HL-60 (cell line): ENCODE data around the gene TBC1D30.
"Not testable (repeated sequence)": the region's sequence is repeated elsewhere in the genome, so short reads cannot be mapped to it uniquely, and the experiment has no call there.

ENCODE experiments used
- DNase-seq, 2 experiments: peaks; one replicate each; pipeline ENCODE4 v3.0.0-alpha.2; 2010 to 2020; ENCODE audit warnings: low read depth in 1 of 2, low spot score in 1 of 2
- H3K27ac ChIP-seq: fragments of 250-450 bp; sonication (Bioruptor Pico); replicated peaks from 2 replicates; pipeline ENCODE4 v1.5.1; 2020; ENCODE audit warnings: mild to moderate bottlenecking, moderate library complexity
- H3K27me3 ChIP-seq: fragments of 250-450 bp; sonication (Bioruptor Pico); 2 replicates; pipeline ENCODE4 v1.5.1; 2021; ENCODE audit warnings: mild to moderate bottlenecking, moderate library complexity; ENCODE audit not compliant: insufficient read depth, poor library complexity, severe bottlenecking
- H3K4me3 ChIP-seq: replicated peaks from 2 replicates; pipeline ENCODE4 v1.5.1; 2011; ENCODE audit warnings: mild to moderate bottlenecking, control low read depth, low read length; ENCODE audit not compliant: insufficient read depth
- GABPA ChIP-seq: IDR thresholded peaks from 2 replicates; pipeline ENCODE4 v1.6.1; 2012; ENCODE audit warnings: low read depth
- POLR2AphosphoS5 ChIP-seq: IDR thresholded peaks from 2 replicates; pipeline ENCODE4 v1.6.1; 2012; ENCODE audit warnings: low read depth
- SPI1 ChIP-seq: IDR thresholded peaks from 2 replicates; pipeline ENCODE4 v1.6.1; 2012; ENCODE audit warnings: low read depth, mild to moderate bottlenecking, borderline replicate concordance
- long read RNA-seq: library from polyadenylated mRNA; unstranded; transcript quantifications from one replicate; pipeline ENCODE4 v2.0.0, GENCODE V29; 2020
- TF ChIP-seq, protein P1 (sequence below): IDR thresholded peaks from 2 replicates; pipeline ENCODE4 v1.6.1; 2012; ENCODE audit warnings: low read depth; ENCODE audit not compliant: insufficient replicate concordance
- TF ChIP-seq, protein P2 (sequence below): IDR thresholded peaks from one replicate; pipeline ENCODE4 v1.5.1; 2011; ENCODE audit warnings: low read length, control low read depth, inconsistent platforms; ENCODE audit not compliant: insufficient read depth

The TBC1D30 gene, protein sequence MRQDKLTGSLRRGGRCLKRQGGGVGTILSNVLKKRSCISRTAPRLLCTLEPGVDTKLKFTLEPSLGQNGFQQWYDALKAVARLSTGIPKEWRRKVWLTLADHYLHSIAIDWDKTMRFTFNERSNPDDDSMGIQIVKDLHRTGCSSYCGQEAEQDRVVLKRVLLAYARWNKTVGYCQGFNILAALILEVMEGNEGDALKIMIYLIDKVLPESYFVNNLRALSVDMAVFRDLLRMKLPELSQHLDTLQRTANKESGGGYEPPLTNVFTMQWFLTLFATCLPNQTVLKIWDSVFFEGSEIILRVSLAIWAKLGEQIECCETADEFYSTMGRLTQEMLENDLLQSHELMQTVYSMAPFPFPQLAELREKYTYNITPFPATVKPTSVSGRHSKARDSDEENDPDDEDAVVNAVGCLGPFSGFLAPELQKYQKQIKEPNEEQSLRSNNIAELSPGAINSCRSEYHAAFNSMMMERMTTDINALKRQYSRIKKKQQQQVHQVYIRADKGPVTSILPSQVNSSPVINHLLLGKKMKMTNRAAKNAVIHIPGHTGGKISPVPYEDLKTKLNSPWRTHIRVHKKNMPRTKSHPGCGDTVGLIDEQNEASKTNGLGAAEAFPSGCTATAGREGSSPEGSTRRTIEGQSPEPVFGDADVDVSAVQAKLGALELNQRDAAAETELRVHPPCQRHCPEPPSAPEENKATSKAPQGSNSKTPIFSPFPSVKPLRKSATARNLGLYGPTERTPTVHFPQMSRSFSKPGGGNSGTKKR
- long read RNA-seq, transcript TBC1D30-203 (12 exons, 2,594 nt): major isoform, 13 of 22 reads
- long read RNA-seq, partial matches to known transcripts: 0 of 22 reads
- long read RNA-seq, other reads (novel, unspliced or antisense): 9 of 22 reads

DNA sequence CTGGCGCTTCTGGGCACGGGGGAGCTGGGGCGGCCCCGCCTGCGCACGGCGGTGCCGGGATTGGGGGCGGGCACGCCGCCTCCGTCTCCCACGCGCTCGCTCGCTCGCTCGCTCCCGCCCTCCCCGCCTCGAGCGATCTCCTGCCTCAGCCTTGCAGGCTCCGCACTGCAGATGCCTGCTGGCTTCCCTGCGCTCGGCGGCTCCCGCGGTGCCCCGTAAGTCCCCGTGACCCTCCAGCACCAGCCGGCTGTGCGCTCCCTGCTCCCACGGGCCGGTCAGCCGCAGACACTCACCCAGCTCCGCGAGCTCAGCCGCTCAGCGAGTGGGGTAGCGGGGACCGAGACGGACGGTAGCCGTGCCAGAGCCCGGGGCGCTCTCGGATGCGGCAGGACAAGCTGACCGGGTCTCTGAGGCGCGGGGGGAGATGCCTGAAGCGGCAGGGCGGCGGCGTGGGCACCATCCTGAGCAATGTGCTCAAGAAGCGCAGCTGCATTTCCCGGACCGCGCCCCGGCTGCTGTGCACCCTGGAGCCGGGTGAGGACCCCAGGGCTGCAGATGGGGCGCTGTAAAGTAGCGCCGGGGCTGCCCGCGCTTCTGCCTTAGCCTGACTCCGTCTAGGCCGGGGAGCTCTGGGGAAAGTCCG, at the start of gene TBC1D30:
Gene TBC1D30, plus strand, starts transcription at position 148 of the 643 bp plus-strand sequence. Its CDS starts 233 bp downstream, at position 381.
- Histone ChIP-seq H3K27me3 (peaks cover 54% of the 10 kb centered on the region), H3K27ac (no peak within 1 kb of the TSS), H3K4me3 (peak within 1 kb of the TSS; percentile 57)
- TF ChIP-seq, protein P1, sequence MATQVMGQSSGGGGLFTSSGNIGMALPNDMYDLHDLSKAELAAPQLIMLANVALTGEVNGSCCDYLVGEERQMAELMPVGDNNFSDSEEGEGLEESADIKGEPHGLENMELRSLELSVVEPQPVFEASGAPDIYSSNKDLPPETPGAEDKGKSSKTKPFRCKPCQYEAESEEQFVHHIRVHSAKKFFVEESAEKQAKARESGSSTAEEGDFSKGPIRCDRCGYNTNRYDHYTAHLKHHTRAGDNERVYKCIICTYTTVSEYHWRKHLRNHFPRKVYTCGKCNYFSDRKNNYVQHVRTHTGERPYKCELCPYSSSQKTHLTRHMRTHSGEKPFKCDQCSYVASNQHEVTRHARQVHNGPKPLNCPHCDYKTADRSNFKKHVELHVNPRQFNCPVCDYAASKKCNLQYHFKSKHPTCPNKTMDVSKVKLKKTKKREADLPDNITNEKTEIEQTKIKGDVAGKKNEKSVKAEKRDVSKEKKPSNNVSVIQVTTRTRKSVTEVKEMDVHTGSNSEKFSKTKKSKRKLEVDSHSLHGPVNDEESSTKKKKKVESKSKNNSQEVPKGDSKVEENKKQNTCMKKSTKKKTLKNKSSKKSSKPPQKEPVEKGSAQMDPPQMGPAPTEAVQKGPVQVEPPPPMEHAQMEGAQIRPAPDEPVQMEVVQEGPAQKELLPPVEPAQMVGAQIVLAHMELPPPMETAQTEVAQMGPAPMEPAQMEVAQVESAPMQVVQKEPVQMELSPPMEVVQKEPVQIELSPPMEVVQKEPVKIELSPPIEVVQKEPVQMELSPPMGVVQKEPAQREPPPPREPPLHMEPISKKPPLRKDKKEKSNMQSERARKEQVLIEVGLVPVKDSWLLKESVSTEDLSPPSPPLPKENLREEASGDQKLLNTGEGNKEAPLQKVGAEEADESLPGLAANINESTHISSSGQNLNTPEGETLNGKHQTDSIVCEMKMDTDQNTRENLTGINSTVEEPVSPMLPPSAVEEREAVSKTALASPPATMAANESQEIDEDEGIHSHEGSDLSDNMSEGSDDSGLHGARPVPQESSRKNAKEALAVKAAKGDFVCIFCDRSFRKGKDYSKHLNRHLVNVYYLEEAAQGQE: no peak
- peak in 1 of 2 experiments; percentile 32 for DNase-seq

DNA sequence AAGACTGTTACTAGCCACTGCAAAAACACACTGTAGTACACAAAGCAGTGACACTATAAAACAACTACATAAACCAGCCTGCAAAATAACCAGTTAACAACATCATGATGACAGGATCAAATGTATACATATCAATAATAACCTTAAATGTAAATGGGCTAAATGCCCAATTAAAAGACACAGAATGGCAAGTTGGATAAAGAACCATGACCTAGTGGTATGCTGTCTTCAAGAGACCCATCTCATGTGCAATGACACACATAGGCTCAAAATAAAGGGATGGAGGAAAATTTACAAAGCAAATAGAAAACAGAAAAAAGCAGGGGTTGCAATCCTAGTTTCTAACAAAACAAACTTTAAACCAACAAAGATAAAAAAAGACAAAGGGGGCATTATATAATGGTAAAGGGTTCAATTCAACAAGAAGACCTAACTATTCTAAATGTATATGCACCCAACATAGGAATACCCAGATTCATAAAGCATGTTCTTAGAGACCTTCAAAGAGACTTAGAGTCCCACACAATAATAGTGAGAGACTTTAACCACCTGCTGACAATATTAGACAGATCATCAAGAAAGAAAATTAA, 49.2 kb upstream of the TBC1D30 start:
- not testable (repeated sequence) for DNase-seq, H3K27ac ChIP-seq, H3K4me3 ChIP-seq, H3K27me3 ChIP-seq

DNA sequence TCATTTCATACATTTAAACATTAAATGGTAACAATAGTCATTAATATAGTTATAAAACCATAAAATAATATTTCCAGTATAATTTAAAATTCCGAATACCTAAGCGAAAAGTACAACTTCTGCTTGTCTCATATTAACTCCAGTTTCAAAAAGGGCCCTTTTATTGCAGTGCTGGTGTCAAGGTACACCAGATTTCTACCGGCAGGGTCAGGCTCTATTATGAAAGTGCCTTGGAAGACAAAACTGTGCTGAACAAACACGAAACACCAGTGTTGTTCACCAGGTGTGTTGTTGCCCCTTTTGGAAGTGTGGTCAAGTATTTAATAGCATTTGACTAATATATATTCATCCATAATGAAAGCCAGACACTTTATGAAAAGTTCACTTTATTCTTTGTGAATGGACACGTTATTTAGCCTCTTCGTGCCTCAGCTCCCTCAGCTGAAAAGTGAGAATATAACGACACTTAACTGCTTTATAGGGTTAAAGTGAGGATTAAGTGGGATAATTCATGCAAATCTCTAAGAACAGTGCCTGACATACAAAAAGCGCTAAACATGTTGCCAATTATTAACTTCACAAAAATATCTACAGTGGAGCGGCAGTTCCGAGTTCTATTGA, 45.0 kb upstream of the TBC1D30 start:
- DNase-seq: no peak
- H3K27me3 ChIP-seq: peaks cover 20% of the 10 kb centered on the region
- no peak for TF ChIP-seq POLR2AphosphoS5
- H3K27ac ChIP-seq: no peak overlapping the region
- no peak overlapping the region for H3K4me3 ChIP-seq

DNA sequence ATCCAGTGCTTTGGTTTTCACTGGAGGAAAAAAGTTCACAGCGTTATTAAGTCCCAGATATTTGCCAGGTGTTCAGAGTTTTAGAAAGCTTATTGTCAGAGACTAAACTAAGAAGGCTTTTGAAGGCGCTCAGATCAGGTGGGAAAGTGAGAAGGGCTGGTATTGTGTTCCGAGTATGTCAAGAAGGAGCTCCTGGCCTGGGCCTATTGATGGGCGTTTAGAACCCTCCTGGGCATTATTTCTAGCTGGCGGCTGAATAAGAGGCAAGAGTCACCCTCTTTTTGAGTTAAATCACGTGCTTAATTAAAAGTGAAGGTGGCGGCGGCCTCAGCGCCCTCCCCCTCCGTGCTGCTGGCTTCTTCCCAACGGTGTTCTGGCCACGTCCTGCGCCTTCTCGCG, 44.3 kb upstream of the TBC1D30 start:
- Histone ChIP-seq H3K4me3 (peak overlapping the region; percentile 42), H3K27me3 (peaks cover 20% of the 10 kb centered on the region), H3K27ac (no peak overlapping the region)
- no peak for DNase-seq
- no peak for TF ChIP-seq SPI1
- TF ChIP-seq, protein P1: no peak
- TF ChIP-seq GABPA: no peak
- no peak for TF ChIP-seq POLR2AphosphoS5
- TF ChIP-seq, protein P2, sequence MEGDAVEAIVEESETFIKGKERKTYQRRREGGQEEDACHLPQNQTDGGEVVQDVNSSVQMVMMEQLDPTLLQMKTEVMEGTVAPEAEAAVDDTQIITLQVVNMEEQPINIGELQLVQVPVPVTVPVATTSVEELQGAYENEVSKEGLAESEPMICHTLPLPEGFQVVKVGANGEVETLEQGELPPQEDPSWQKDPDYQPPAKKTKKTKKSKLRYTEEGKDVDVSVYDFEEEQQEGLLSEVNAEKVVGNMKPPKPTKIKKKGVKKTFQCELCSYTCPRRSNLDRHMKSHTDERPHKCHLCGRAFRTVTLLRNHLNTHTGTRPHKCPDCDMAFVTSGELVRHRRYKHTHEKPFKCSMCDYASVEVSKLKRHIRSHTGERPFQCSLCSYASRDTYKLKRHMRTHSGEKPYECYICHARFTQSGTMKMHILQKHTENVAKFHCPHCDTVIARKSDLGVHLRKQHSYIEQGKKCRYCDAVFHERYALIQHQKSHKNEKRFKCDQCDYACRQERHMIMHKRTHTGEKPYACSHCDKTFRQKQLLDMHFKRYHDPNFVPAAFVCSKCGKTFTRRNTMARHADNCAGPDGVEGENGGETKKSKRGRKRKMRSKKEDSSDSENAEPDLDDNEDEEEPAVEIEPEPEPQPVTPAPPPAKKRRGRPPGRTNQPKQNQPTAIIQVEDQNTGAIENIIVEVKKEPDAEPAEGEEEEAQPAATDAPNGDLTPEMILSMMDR: no peak
